Ovary (tissue), 9 donors: Measurements from ENCODE around the gene MAPT. TPM values are rescaled to one million over a fixed set of nuclear protein-coding genes. Genes with fewer than 3 reads are reported as not detected.
A peak's percentile ranks its signal among the peaks of the same experiment; 100 is the strongest.
"Not testable (repeated sequence)": the region's sequence is repeated elsewhere in the genome, so short reads cannot be mapped to it uniquely, and the experiment has no call there.

Experiments
- DNase-seq, 5 donors: peaks; one replicate each; pipeline ENCODE4 v3.0.0-alpha.2; 2019 to 2020
- H3K27ac ChIP-seq, 2 donors: fragments of 200-600 bp; one replicate each; pipeline versions ENCODE4 v1.5.1 to v1.8.0; 2019 to 2022
- H3K27me3 ChIP-seq: fragments of 200-600 bp; one replicate; pipeline ENCODE4 v1.8.0; 2022
- H3K36me3 ChIP-seq: fragments of 200-600 bp; sonication (generic); one replicate; pipeline ENCODE4 v1.5.1; 2019
- H3K4me1 ChIP-seq: one replicate; pipeline ENCODE4 v1.8.1; 2013; ENCODE audit warnings: mild to moderate bottlenecking, moderate library complexity; ENCODE audit not compliant: insufficient read depth
- H3K4me3 ChIP-seq: fragments of 200-600 bp; sonication (generic); one replicate; pipeline ENCODE4 v1.5.1; 2017
- H3K9me3 ChIP-seq, 2 donors: fragments of 200-600 bp in 1 of 2; sonication (generic) in 1 of 2; one replicate each; pipeline versions ENCODE4 v1.5.1 to v1.8.1; 2013 to 2019; ENCODE audit warnings: mild to moderate bottlenecking in 1 of 2, moderate library complexity in 1 of 2
- CTCF ChIP-seq, 3 donors: fragments of 450-650 bp in 2 of 3; fragments of 200-600 bp in 1 of 3; IDR thresholded peaks; one replicate each; pipeline versions ENCODE4 v1.5.1 to v1.8.0; 2016 to 2022; ENCODE audit warnings: antibody characterized with exemption in 3 of 3, mild to moderate bottlenecking in 1 of 3
- EP300 ChIP-seq: sonication (generic); formaldehyde crosslinking; IDR thresholded peaks from one replicate; pipeline ENCODE4 v1.6.1; 2017; ENCODE audit warnings: antibody characterized with exemption
- POLR2A ChIP-seq: fragments of 450-650 bp; IDR thresholded peaks from one replicate; pipeline ENCODE4 v1.6.1; 2017; ENCODE audit warnings: antibody characterized with exemption, mild to moderate bottlenecking, moderate library complexity
- WGBS, 3 donors: extraction: QIAGEN DNeasy Blood & Tissue Kit in 1 of 3; methylation state at CpG; one replicate each; pipeline versions ENCODE4 v1.1.5 to v1.1.7; 2013 to 2017; 5-methylcytosine and 5-hydroxymethylcytosine counted together
- intact Hi-C, 4 donors: fragments of 100-400 bp; cut with DNase I; formaldehyde crosslinking; loops; one replicate each; pipeline versions ENCODE4 v1.11.0 to v1.15.1; 2022 to 2023
- polyA plus RNA-seq, 2 donors: library from polyadenylated mRNA; stranded (reverse); fragments of 200-250 nt in 1 of 2; fragments of 350-450 nt in 1 of 2; fragmentation: Illumina TruSeq in 1 of 2; extraction: RNeasy Lipid Tissue Mini Kit (QIAGEN cat#74804) in 1 of 2; gene quantifications; one replicate each; pipeline ENCODE4 v1.2.3, GENCODE V29; 2013 to 2014
- total RNA-seq, 7 donors: library from RNA; depleted of rRNA in 2 of 7; stranded (reverse); fragments of >200 nt in 2 of 7; fragmentation: NEBNext Ultra II Directional in 3 of 7; extraction: Animal tissue kit (Norgen Biotek cat#: 25700) in 3 of 7; gene quantifications; one replicate each; pipeline versions ENCODE4 v1.1.0 to v1.2.4, GENCODE V29; 2016 to 2023
- donor health status: DM: no; HTN: no; CAD: no; lungs with moderate emphysema.
- donor health status: DM: no; HTN: no; CAD: no.
- donor health status: Bipolar disorder and iron deficiency.
- donor health status: DM: yes; HTN: yes; CAD: no.
- donor health status: DM: no; HTN: no; CAD: no.
- donor health status: DM: yes; HTN: yes; CAD: no.

Gene MAPT
- total and polyA plus RNA-seq, 9 donors = 0.40 to 2.2 (median 1.1) TPM

- Histone ChIP-seq H3K9me3 (no peaks in the 10 kb centered on the region), H3K36me3 (no peaks in the 10 kb centered on the region), H3K27ac (no peak overlapping the region), H3K4me3 (no peak overlapping the region), H3K4me1 (no peaks in the 10 kb centered on the region), H3K27me3 (no peaks in the 10 kb centered on the region)
- 81 to 90% (median 86%) methylated on average over 7 of the region's 7 CpGs for WGBS, 3 donors
- TF ChIP-seq EP300 = no peak
- no peak for TF ChIP-seq CTCF (IDR thresholded peaks at IDR 0.05)
- TF ChIP-seq POLR2A = no peak
- no peak for DNase-seq
- intact Hi-C loops = no loop called here
Measured at GRCh38 chr17:46013127-46013501, 118.8 kb downstream of the MAPT start.

DNA sequence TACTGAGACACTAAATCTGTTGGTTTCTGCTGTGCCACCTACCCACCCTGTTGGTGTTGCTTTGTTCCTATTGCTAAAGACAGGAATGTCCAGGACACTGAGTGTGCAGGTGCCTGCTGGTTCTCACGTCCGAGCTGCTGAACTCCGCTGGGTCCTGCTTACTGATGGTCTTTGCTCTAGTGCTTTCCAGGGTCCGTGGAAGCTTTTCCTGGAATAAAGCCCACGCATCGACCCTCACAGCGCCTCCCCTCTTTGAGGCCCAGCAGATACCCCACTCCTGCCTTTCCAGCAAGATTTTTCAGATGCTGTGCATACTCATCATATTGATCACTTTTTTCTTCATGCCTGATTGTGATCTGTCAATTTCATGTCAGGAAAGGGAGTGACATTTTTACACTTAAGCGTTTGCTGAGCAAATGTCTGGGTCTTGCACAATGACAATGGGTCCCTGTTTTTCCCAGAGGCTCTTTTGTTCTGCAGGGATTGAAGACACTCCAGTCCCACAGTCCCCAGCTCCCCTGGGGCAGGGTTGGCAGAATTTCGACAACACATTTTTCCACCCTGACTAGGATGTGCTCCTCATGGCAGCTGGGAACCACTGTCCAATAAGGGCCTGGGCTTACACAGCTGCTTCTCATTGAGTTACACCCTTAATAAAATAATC lies 119.3 kb downstream of the MAPT start:
- Histone ChIP-seq H3K4me1 (no peaks in the 10 kb centered on the region), H3K27ac (no peak overlapping the region), H3K4me3 (no peak overlapping the region), H3K36me3 (no peaks in the 10 kb centered on the region), H3K27me3 (no peaks in the 10 kb centered on the region), H3K9me3 (no peaks in the 10 kb centered on the region)
- TF ChIP-seq EP300 (no peak), POLR2A (no peak), CTCF (IDR thresholded peaks at IDR 0.05) (no peak)
- no peak for DNase-seq
- intact Hi-C loops = no loop called here
- WGBS, 3 donors = 73 to 76% (median 74%) methylated on average over 9 of the region's 9 CpGs

GRCh38 chr17:46019408-46019925 lies 125.1 kb downstream of the MAPT start:
- H3K4me3 ChIP-seq, intact Hi-C loops: not testable (repeated sequence)
- WGBS, 3 donors = 83 to 91% (median 85%) methylated on average over 8 of the region's 8 CpGs

DNA sequence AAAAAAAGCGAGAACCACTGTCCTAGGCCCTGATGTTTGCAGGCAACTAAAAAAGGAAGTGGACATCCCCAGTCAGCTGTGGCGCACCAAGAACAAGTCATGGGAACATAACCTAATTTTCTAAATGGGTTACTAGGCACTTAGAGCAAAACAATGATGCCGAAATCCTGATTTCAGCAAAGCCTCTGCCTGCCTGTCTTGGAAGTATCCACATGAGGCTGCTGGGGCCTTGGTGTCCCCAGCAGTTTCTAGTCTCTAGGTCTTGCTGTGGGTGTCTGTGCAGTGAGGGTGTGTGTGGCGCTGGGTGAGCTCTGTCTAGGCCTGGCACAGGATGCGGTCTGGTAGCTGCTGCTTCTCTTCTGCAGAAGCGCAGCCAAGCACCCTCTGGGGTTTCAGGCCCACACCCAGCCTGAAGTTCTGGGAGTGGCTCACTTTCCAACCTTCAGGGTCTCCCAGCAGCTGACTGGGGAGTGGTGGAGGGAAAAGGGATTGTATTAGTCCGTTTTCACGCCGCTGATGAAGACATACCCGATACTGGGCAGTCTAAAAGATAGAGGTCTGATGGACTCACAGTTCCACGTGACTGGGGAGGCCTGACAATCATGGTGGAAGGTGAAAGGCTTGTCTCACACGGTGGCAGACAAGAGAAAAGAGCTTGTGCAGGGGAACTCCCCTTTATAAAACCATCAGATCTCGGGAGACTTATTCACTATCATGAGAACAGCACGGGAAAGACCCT lies 125.8 kb downstream of the MAPT start:
- Histone ChIP-seq H3K9me3 (no peaks in the 10 kb centered on the region), H3K4me1 (no peaks in the 10 kb centered on the region), H3K27me3 (no peaks in the 10 kb centered on the region), H3K36me3 (no peaks in the 10 kb centered on the region), H3K27ac (no peak overlapping the region), H3K4me3 (no peak overlapping the region)
- WGBS, 3 donors = 84 to 87% (median 87%) methylated on average over 14 of the region's 14 CpGs
- DNase-seq = peak in 1 of 5 donors; percentile 7
- TF ChIP-seq POLR2A (no peak), CTCF (IDR thresholded peaks at IDR 0.05) (no peak)
- intact Hi-C loops = no loop called here

More at GRCh38 chr17:46019408-46019925, 125.1 kb downstream of the MAPT start:
- H3K27me3 ChIP-seq, H3K4me1 ChIP-seq, H3K27ac ChIP-seq, H3K9me3 ChIP-seq, H3K36me3 ChIP-seq: not testable (repeated sequence)
- peak in 1 of 5 donors; percentile 8 for DNase-seq

DNA sequence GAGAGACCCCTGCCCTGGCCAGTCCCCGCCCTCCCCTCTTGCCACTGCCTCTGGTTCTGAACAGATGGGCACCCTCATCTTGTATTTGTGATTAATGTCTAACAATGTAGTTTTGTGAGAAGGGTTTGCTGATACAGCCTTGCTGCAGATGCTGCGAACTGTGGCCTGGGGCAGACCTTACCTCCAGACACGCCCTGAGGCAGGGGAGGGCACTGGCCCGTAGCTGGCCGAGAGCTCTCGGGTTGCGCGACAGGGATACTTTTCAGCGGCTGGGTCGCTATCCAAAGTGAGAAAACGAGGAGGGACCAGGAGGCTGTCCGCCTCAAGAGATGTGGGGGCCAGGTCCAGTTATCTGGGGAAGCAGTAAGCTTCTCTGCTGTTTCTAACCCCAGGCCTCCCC lies 126.6 kb downstream of the MAPT start:
- no peaks in the 10 kb centered on the region for H3K36me3 ChIP-seq
- H3K4me1 ChIP-seq = no peaks in the 10 kb centered on the region
- no peaks in the 10 kb centered on the region for H3K27me3 ChIP-seq
- TF ChIP-seq POLR2A (no peak), CTCF (IDR thresholded peaks at IDR 0.05) (no peak), EP300 (no peak)
- no peak for DNase-seq
- no peaks in the 10 kb centered on the region for H3K9me3 ChIP-seq
- H3K4me3 ChIP-seq = no peak overlapping the region
- intact Hi-C loops = no loop called here
- H3K27ac ChIP-seq = no peak overlapping the region
- WGBS, 3 donors = 84 to 87% (median 84%) methylated on average over 12 of the region's 12 CpGs

DNA sequence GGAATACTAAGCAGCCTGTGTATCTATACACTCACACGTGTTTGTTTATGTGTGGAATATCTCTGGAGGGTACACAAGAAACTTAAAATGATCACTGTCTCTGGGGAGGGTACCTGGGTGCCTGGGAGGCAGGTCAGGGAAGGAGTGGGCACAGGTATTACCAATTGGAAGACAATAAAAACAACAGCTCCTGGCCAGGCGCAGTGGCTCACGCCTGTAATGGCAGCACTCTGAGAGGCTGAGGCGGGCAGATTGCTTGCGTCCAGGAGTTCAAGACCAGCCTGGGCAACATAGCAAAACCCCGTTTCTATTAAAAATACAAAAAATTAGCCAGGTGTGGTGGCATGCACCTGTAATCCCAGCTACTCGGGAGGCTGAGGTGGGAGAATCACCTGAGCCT lies 129.0 kb downstream of the MAPT start:
- H3K27ac ChIP-seq, intact Hi-C loops, H3K4me1 ChIP-seq, H3K4me3 ChIP-seq, H3K27me3 ChIP-seq, H3K36me3 ChIP-seq, H3K9me3 ChIP-seq: not testable (repeated sequence)
- 80 to 93% (median 82%) methylated on average over 7 of the region's 7 CpGs for WGBS, 3 donors
- DNase-seq = peak in 1 of 5 donors; percentile 15
